H1 (cell line): Measurements from ENCODE around the gene PRKAA1. TPM values are rescaled to one million over a fixed set of nuclear protein-coding genes. Genes with fewer than 3 reads are reported as not detected.
"Not testable (repeated sequence)": the region's sequence is repeated elsewhere in the genome, so short reads cannot be mapped to it uniquely, and the experiment has no call there.

Experiments
- CTCF ChIA-PET: fragments of 300-600 bp; sonication (Branson Sonifier 250); formaldehyde crosslinking; loops from one replicate; lab custom pipeline; 2021; ENCODE audit not compliant: partially characterized antibody; lab: Charles Lee
- POLR2A ChIA-PET: fragments of 300-600 bp; sonication (Branson Sonifier 250); formaldehyde crosslinking; loops from one replicate; lab custom pipeline; 2021; ENCODE audit warnings: inconsistent platforms; ENCODE audit not compliant: partially characterized antibody; lab: Charles Lee
- DNase-seq, 2 experiments: peaks; one replicate each; pipeline versions ENCODE4 v3.0.0 to v3.0.0-alpha.2; 2010 to 2022; ENCODE audit warnings: low spot score in 2 of 2, low read depth in 1 of 2, mixed read lengths in 1 of 2
- FAIRE-seq: peaks from 2 replicates; lab custom pipeline; 2011; peaks lifted over from hg19 to GRCh38; lab: Jason Lieb, UNC
- H2AFZ ChIP-seq: 2 replicates; pipeline ENCODE4 v1.8.1; 2012; ENCODE audit warnings: low read length, inconsistent platforms
- H2AK5ac ChIP-seq: 2 replicates; pipeline ENCODE4 v1.6.1; 2013; ENCODE audit warnings: low read depth, low read length
- H2BK120ac ChIP-seq: replicated peaks from 2 replicates; pipeline ENCODE3; 2013; ENCODE audit warnings: low read depth, low read length, inconsistent platforms
- H2BK12ac ChIP-seq: 2 replicates; pipeline ENCODE4 v1.6.1; 2013; ENCODE audit warnings: low read depth, low read length
- H2BK15ac ChIP-seq: 2 replicates; pipeline ENCODE4 v1.6.1; 2013; ENCODE audit warnings: low read length
- H2BK20ac ChIP-seq: 2 replicates; pipeline ENCODE4 v1.6.1; 2013; ENCODE audit warnings: low read length
- H2BK5ac ChIP-seq: 2 replicates; pipeline ENCODE4 v1.6.1; 2013; ENCODE audit warnings: low read depth, low read length
- H3K14ac ChIP-seq: 2 replicates; pipeline ENCODE4 v1.6.1; 2013; ENCODE audit warnings: inconsistent platforms; ENCODE audit not compliant: insufficient read length
- H3K18ac ChIP-seq: 2 replicates; pipeline ENCODE4 v1.6.1; 2013; ENCODE audit warnings: low read length; ENCODE audit errors: extremely low read depth
- H3K23ac ChIP-seq: 2 replicates; pipeline ENCODE4 v1.6.1; 2013; ENCODE audit warnings: inconsistent platforms; ENCODE audit not compliant: insufficient read length
- H3K23me2 ChIP-seq: 2 replicates; pipeline ENCODE4 v1.6.1; 2013; ENCODE audit warnings: low read depth, low read length
- H3K27ac ChIP-seq: 2 replicates; pipeline ENCODE4 v1.6.1; 2011; ENCODE audit warnings: low read depth, low read length, inconsistent platforms
- H3K27me3 ChIP-seq, 4 experiments: replicated peaks in 1 of 4; 1 replicate in 1 of 4; 2 replicates in 3 of 4; pipeline versions ENCODE4 v1.6.1 to v1.8.1; 2011 to 2013; ENCODE audit warnings: low read length in 3 of 4, mild to moderate bottlenecking in 3 of 4, inconsistent platforms in 2 of 4, mixed read lengths in 2 of 4, moderate library complexity in 1 of 4; ENCODE audit not compliant: control insufficient read depth in 3 of 4, insufficient read depth in 3 of 4; ENCODE audit errors: extremely low read depth in 1 of 4
- H3K36me3 ChIP-seq, 4 experiments: 2 replicates each; pipeline versions ENCODE4 v1.6.1 to v1.8.1; 2011 to 2013; ENCODE audit warnings: mild to moderate bottlenecking in 4 of 4, low read length in 3 of 4, moderate library complexity in 2 of 4, control low read depth in 1 of 4, inconsistent platforms in 1 of 4; ENCODE audit not compliant: insufficient read depth in 4 of 4, control insufficient read depth in 2 of 4
- H3K4ac ChIP-seq: replicated peaks from 2 replicates; pipeline ENCODE3; 2013; ENCODE audit warnings: low read length, low read depth, mixed read lengths, inconsistent platforms; ENCODE audit not compliant: insufficient read length
- H3K4me1 ChIP-seq, 4 experiments: replicated peaks in 1 of 4; 1 replicate in 1 of 4; 2 replicates in 3 of 4; pipeline versions ENCODE4 v1.6.1 to v1.8.1; 2011 to 2013; ENCODE audit warnings: low read length in 3 of 4, inconsistent platforms in 2 of 4, mixed read lengths in 1 of 4; ENCODE audit not compliant: insufficient read depth in 4 of 4, control insufficient read depth in 3 of 4
- H3K4me2 ChIP-seq, 2 experiments: 2 replicates each; pipeline versions ENCODE4 v1.6.1 to v1.8.1; 2011 to 2013; ENCODE audit warnings: low read depth in 2 of 2, low read length in 2 of 2, control low read depth in 1 of 2, inconsistent platforms in 1 of 2, mild to moderate bottlenecking in 1 of 2; ENCODE audit not compliant: insufficient read depth in 1 of 2
- H3K4me3 ChIP-seq, 4 experiments: fragments of 200-600, 300-600 bp in 1 of 4; sonication (generic), shearing (Covaris generic), sonication (Bioruptor Twin) in 1 of 4; 2 replicates each; pipeline versions ENCODE4 v1.5.1 to v1.8.1; 2011 to 2016; ENCODE audit warnings: low read length in 4 of 4, low read depth in 3 of 4, control low read depth in 2 of 4, inconsistent platforms in 2 of 4, mild to moderate bottlenecking in 2 of 4, mixed read lengths in 1 of 4, moderate library complexity in 1 of 4; ENCODE audit not compliant: insufficient read depth in 2 of 4; ENCODE audit errors: extremely low read depth in 1 of 4
- H3K56ac ChIP-seq: replicated peaks from 2 replicates; pipeline ENCODE3; 2013; ENCODE audit warnings: low read depth, mild to moderate bottlenecking, mixed read lengths, low read length, inconsistent platforms; ENCODE audit not compliant: insufficient read length
- H3K79me1 ChIP-seq: 2 replicates; pipeline ENCODE4 v1.6.1; 2013; ENCODE audit warnings: low read depth, low read length, control low read depth
- H3K79me2 ChIP-seq, 2 experiments: 2 replicates each; pipeline versions ENCODE4 v1.6.1 to v1.8.1; 2012 to 2013; ENCODE audit warnings: low read length in 2 of 2, mild to moderate bottlenecking in 2 of 2, inconsistent platforms in 1 of 2; ENCODE audit not compliant: insufficient read depth in 2 of 2, control insufficient read depth in 1 of 2
- H3K9ac ChIP-seq, 4 experiments: replicated peaks in 1 of 4; 1 replicate in 1 of 4; 2 replicates in 3 of 4; pipeline versions ENCODE4 v1.6.1 to v1.8.1; 2011 to 2013; ENCODE audit warnings: low read depth in 3 of 4, low read length in 3 of 4, control low read depth in 2 of 4, mild to moderate bottlenecking in 2 of 4, moderate library complexity in 2 of 4, inconsistent platforms in 1 of 4; ENCODE audit errors: extremely low read depth in 1 of 4
- H3K9me3 ChIP-seq, 2 experiments: 2 replicates each; pipeline versions ENCODE4 v1.6.1 to v1.8.1; 2012 to 2013; ENCODE audit warnings: mild to moderate bottlenecking in 2 of 2, moderate library complexity in 2 of 2, control low read depth in 1 of 2, inconsistent platforms in 1 of 2, low read depth in 1 of 2, low read length in 1 of 2, mixed read lengths in 1 of 2; ENCODE audit not compliant: insufficient read depth in 2 of 2
- H4K20me1 ChIP-seq, 2 experiments: replicated peaks in 1 of 2; 2 replicates each; pipeline versions ENCODE3 to v1.8.1; 2011 to 2013; ENCODE audit warnings: inconsistent platforms in 2 of 2, low read length in 2 of 2, mild to moderate bottlenecking in 1 of 2; ENCODE audit not compliant: insufficient read depth in 2 of 2, control insufficient read depth in 1 of 2
- H4K5ac ChIP-seq: 2 replicates; pipeline ENCODE4 v1.6.1; 2013; ENCODE audit warnings: low read length, low read depth, mixed read lengths, inconsistent platforms; ENCODE audit not compliant: insufficient read length
- H4K8ac ChIP-seq: 2 replicates; pipeline ENCODE4 v1.8.0; 2013; ENCODE audit warnings: mild to moderate bottlenecking, moderate library complexity, low read length, inconsistent platforms; ENCODE audit not compliant: insufficient read depth; ENCODE audit errors: extremely low read depth
- H4K91ac ChIP-seq: replicated peaks from 2 replicates; pipeline ENCODE3; 2013; ENCODE audit warnings: low read length, mixed read lengths, inconsistent platforms; ENCODE audit not compliant: insufficient read length
- WGBS, 2 experiments: shearing (Covaris generic) in 1 of 2; methylation state at CpG; one replicate each; pipeline versions ENCODE4 v1.1.6 to v1.1.7; 2013 to 2015; ENCODE audit warnings: low lambda C conversion rate in 2 of 2, mixed read lengths in 2 of 2, inconsistent platforms in 1 of 2, low coverage in 1 of 2, missing lambda C conversion rate in 1 of 2; ENCODE audit not compliant: insufficient replicate concordance in 2 of 2, insufficient coverage in 1 of 2, insufficient read length in 1 of 2; ENCODE audit errors: extremely low coverage in 1 of 2, missing lambda C conversion rate in 1 of 2; 5-methylcytosine and 5-hydroxymethylcytosine counted together
- polyA plus RNA-seq, 7 experiments: library from polyadenylated mRNA; depleted of rRNA in 3 of 7; stranded (reverse) in 5 of 7; unstranded in 2 of 7; fragments of >200 nt in 5 of 7; fragments of 200-250 nt in 2 of 7; gene quantifications; 1 replicate in 5 of 7; 2 replicates in 1 of 7; 4 replicates in 1 of 7; pipeline versions ENCODE4 v1.2.1 to v1.2.3, GENCODE V29; 2011 to 2013; ENCODE audit warnings: missing spikeins in 2 of 7, mixed read lengths in 2 of 7
- total RNA-seq: library from RNA; stranded (reverse); fragmentation: NEBNext Ultra II Directional; extraction: Animal tissue kit (Norgen Biotek cat#: 25700); gene quantifications from 2 replicates; pipeline ENCODE4 v1.2.1, GENCODE V29; 2021

Gene PRKAA1
- total and polyA plus RNA-seq, 2 of the 8 experiments (the other 6 are each of a cell fraction or from before 2014, with no cell fraction given): 10.4 to 33.1 TPM

GRCh38 chr5:40788941-40789340 lies 9.2 kb downstream of the PRKAA1 start:
- not testable (repeated sequence) for H2BK5ac ChIP-seq, H3K4me2 ChIP-seq, H3K23me2 ChIP-seq, H3K79me1 ChIP-seq, H2BK15ac ChIP-seq, FAIRE-seq, H3K23ac ChIP-seq, H2AFZ ChIP-seq, H2AK5ac ChIP-seq, H4K5ac ChIP-seq, H4K20me1 ChIP-seq, H3K4me1 ChIP-seq, H2BK20ac ChIP-seq, H3K9ac ChIP-seq, H3K4ac ChIP-seq, H3K18ac ChIP-seq, H2BK120ac ChIP-seq, H3K36me3 ChIP-seq, H3K9me3 ChIP-seq, H4K91ac ChIP-seq, H2BK12ac ChIP-seq, H4K8ac ChIP-seq, H3K14ac ChIP-seq, H3K56ac ChIP-seq, H3K27me3 ChIP-seq, H3K27ac ChIP-seq, DNase-seq, H3K4me3 ChIP-seq
- peaks cover 8 to 98% of the 10 kb centered on the region in 2 experiments for H3K79me2 ChIP-seq
- 93% methylated on average over 5 of the region's 5 CpGs; no CpG with 5 or more reads in 1 of the 2 experiments for WGBS, 2 experiments
- ChIA-PET CTCF (interaction anchor here (0.6 to 1.2 kb wide), 6 partner anchors 11 to 191 kb away, joined by 3 to 4 read pairs (median 3); no protein-coding TSS in a partner anchor), POLR2A (interaction anchor here (4.4 kb wide), 1 partner anchor 43 kb away, joined by 23 read pairs; no protein-coding TSS in a partner anchor)
